Pulmonary artery endothelial cell (primary cell): ENCODE results near the gene TMEM132A. TPM values are rescaled to one million over a fixed set of nuclear protein-coding genes. Genes with fewer than 3 reads are reported as not detected.
"Not testable (repeated sequence)": the region's sequence is repeated elsewhere in the genome, so short reads cannot be mapped to it uniquely, and the experiment has no call there.

Experiments
- DNase-seq: peaks from one replicate; pipeline ENCODE4 v3.0.0-alpha.2; 2011; ENCODE audit warnings: low read depth, low spot score
- total RNA-seq: library from RNA; depleted of rRNA; stranded (reverse); fragments of >200 nt; gene quantifications from 2 replicates; pipeline ENCODE4 v1.2.3, GENCODE V29; 2014

Gene TMEM132A
- total RNA-seq, 1 donor from 2014 or later, result 62.6 TPM

DNA sequence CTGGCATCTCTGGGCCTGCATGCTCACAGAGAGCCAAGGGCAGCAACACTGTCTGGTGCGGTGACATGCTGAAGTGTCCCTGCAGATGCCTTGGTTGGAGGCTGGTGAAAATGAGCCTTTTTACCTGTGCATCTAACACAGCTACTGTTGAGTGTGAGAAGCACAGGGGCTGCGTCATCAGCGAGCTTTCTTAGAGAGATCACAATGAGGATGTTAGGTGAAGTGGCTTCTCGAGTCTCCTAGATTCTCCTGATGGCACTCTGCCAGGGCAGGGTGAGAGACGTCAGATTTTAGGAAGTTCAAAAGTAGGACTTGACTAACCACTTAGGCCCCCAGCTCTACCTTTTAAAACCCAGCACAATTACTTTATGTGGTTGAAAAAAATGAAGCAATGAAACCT, 31.3 kb downstream of the TMEM132A start:
- no peak for DNase-seq

DNA sequence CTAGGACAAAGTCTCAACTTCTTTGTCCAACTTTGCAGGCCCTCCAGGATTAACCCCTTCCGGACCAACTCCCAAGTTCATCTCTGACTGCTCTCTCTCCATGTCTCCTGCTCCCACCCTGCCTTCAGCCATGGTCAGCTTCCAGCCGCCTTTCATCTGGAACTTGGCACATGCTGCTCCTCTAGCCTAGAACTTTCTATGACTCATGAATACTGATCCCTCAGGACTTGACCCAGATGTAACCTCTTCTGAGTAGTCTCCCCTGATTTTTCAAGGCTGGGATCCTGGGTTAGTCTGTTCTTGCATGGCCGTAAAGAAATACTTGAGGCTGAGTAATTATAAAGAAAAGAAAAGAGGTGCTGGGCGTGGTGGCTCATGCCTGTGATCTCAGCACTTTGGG, 32.9 kb downstream of the TMEM132A start:
- no peak for DNase-seq

DNA sequence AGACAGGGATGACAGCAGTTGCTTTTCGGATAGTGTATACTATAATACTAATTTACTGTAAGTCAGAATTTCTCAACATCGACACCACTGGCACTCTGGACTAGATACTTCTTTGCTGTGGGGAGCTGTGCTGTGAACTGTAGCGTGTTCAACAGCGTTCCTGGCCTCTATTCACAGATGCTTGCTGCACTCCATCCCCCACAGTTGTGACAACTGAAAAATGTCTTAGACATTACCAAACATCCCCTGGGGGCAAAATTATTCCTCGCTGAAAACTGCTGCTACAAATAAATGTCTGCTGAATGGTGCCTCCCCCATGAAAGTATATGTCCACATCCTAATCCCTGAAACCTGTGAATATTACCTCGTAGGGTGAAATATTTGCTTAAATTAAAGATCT, 35.2 kb downstream of the TMEM132A start:
- no peak for DNase-seq

DNA sequence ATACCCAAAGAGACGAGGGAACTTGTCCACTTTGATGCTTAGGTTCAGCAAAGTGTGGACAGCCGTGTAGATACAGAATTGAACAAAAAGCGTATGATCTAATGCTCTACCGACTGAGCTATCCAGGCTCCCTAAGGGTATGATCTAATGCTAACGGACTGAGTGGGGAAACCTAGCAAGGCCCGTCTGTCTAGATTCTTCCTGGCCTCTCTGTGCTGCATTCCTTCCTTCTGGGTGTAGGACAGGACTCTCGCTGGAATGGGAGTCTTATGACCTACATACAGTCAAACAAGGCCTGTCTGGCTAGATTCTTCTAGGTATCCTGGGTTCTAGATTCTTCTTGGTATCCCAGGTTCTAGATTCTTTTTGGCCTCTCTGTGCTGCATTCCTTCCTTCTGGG, 36.1 kb downstream of the TMEM132A start:
- DNase-seq, result no peak

DNA sequence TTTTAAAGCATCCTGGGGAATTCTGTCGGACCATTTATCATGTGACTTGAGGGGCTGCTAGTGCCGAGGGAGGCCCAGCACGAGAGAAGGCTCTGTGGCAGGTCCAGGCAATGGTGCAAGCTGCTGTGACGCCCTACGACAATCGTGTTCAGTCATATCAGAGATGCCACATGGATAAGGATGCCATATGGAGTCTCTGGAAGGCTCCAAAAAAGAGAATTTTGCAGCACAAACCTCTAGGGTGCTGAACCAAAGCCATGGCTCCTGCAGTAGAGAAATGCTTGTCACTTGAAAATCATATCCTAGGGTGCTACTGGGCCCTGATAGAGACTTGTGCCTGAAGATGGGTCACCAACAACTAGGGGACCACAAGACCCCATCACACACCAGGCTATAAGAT, 40.5 kb downstream of the TMEM132A start:
- DNase-seq, result no peak

DNA sequence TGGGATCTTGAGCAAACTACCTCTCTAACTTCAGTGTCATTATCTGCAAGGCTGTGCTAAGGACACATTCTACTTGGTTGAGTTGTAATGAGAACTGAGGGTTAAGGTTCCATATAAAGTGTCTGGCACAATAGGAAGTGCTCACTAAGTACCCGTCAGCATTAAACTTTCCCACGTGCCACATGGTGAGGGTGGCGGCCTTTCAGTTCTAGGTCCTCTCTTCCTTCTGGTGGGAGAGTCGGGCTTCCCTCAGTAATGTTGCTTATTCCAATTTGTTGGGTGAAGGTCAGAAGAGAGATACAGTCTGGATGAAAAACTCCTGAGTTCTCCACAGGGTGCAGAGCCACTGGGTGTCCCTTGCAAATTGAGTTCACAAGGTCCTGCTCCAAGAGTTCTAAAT, 42.6 kb downstream of the TMEM132A start:
- DNase-seq, result no peak

DNA sequence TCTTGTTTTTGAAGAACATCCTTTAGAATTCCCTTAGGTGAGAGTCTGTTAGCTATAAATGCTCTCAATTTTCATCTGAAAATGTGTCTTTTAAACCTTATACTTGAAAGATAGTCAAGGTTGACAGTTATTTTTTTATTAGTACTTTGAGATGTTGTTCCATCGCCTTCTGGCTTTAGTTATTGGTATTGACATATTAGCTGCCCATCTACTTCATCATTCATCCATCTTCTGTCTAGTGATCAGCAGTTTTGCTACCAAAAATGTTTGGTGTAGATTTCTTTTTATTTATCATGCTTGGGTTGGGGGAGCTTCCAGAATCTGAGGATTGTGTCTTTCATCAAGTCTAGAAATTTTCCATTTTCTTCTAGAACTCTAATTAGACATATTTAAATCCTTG, 44.0 kb downstream of the TMEM132A start:
- DNase-seq, result no peak

DNA sequence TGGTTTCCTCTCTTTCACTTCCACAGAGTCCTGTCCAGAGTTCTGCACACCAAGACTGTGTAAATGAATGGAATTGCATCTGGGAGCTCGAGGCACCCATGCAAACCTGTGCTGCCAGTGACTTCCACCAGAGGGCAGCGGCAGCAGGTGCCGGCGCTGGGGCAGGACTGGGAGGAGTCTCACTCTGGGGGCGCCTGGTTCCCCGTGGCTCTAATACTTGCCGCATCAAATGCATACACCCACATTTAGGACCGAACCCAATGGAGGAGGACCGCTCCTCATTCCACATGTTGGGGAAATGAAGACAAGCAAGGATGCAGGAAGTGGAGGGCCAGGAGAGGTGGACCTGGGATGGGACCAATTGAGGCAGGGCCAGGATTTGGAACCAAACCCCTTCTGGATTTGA, 46.1 kb downstream of the TMEM132A start:
- no peak for DNase-seq

DNA sequence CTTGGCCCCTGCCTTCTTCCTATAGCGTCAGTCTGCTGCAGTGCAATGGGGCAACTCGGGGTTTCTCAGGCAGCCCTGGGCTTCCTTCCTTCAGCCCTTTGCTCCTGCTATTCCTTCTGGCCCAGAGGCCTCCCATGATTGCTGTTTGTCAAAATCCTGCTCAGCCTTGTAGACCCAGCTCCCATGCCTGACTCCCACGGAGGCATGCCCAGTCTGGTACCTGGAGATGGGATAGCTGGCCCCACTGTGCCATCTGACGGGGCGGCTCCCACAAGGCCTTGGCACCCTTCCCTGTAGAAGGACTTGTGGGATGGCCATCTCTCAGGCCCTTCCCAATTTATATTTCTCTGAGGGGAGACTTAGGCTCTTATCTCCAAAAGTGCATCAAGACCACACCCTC, 46.6 kb downstream of the TMEM132A start:
- DNase-seq, result no peak

DNA sequence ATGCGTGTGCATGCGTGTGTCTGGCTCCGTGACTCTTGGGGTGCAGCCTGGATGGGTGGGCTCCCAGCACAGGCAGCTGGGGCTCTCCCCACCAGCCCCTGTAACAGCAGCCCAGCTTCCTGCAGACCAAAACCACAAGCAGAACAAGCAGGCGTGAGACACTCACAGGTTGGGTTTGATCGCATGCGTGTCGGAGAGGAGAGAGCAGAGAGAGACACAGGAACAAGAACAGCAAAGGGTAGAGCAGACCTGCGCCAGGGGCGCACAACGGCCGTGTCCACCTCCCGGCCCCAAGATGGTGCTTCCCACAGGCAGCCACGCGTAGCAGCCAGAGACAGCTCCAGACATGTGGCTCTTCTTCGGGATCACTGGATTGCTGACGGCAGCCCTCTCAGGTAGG, 47.3 kb downstream of the TMEM132A start, which contains the start of gene CD6:
TSS of gene CD6 (plus strand) at position 161 of the 400 bp plus-strand sequence. CDS start at position 347, 186 bp downstream.
- no peak for DNase-seq

DNA sequence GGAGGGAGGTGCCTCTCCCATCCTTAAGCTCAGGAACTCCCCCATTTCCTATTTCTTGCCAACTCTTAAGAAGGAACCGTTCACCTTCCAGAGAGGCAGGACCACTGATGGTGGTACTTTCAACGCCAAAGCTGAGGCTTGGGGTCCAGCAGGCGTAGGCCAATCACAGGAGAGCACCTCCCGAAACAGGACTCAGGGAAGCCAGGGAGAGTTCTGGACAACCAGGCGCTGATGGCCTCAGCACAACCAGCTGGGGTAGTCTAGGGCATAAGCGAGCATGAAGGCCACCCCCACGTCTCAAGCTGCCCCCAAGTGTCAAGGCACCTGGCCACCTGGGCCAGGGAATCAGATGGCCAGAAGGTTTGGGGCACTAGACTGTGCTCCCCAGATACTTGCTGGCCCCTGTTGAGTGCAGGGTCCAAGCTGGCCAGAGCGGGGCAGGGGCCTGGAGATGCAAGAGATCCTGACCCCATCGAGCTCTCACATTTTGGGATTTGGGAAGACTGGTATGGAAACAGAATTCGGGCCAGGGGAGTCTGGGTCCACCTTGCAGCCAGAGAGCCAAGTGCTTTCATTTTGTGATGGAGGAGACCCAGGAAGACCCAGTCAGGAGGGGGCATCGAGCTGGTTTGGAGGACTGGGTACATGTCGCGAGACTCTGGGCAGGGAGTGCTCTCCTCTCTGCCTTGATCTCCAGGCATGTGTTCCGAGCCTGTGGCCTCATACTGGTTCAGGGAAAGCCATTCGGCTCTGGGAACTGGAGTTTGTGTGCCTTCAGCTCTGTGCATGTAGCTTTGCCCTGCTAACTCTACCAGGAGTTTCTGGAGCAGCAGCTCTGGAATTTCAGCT, 48.1 kb downstream of the TMEM132A start:
- DNase-seq, result no peak

DNA sequence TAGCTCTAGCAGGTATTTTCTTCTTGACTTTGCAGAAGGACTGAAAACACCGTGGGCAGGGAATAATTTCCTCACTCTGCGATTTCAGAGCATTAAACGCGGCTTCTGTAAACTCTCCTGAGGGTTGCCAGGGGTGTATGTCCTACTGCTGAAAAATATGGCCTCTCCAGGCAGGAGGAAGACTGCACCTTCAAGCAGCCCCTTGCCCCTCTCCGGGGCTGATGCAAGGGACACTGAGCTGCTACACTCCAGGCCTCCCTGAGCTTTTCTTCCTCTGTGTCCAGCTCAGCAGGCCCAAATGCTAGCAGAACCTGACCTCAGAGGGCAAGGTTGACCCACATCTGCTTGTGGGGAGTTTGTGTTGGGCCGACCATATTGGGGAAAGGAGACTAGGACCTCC, 49.4 kb downstream of the TMEM132A start:
- no peak for DNase-seq

DNA sequence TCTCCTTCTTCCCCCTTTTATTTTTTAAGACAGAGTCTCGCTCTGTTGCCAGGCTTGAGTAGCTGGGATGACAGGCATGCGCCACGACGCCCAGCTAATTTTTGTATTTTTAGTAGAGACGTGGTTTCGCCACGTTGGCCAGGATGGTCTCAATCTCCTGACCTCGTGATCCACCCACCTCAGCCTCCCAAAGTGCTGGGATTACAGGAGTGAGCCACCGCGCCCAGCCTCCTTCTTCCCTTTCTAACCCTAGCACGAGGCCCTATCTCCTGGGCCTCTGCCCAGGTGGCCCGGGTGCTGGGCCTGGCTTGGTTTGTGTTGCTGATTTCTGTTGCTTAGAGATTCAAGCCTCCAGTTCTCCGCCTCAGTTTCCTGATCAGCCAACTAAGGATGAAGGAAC, 50.1 kb downstream of the TMEM132A start:
- not testable (repeated sequence) for DNase-seq

DNA sequence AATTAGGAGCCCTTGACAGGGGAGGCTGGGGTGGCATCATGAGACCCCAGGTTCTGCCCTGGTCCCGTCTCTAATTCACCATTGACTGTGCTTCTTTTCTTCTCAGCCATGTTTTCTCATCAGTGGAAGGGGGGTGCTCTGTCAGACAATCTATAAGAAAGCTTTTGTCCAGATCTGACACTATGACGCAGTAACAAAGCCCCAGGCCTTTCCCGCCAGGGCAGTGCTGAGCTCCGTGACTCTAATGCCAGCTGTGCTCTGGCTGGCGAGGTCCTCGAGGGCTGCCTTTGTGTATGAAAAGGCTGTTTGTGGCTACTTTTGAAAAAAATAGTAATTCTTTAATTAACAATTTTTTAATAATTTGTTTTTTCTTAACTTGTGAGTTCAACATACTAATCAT, 50.5 kb downstream of the TMEM132A start:
- DNase-seq, result no peak

DNA sequence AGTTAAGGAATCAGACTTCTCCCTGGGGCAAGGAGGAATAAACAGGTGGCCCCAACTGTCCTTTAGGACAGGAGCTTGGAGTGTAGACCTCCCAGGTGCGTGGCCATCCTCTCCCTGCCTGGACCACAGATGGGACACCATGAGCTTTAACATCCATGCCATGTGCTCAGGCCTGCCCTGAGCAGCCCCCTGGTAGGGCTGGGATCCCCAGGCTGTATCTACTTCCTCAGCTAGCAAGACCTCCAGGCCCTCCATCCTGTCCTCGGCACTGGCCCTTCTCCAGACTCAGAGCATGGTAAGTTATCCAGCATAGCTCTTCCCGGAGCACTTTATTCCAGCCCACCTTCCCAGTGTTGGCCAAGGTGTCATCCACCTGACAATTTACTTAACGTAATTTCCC, 53.0 kb downstream of the TMEM132A start:
- DNase-seq, result no peak

DNA sequence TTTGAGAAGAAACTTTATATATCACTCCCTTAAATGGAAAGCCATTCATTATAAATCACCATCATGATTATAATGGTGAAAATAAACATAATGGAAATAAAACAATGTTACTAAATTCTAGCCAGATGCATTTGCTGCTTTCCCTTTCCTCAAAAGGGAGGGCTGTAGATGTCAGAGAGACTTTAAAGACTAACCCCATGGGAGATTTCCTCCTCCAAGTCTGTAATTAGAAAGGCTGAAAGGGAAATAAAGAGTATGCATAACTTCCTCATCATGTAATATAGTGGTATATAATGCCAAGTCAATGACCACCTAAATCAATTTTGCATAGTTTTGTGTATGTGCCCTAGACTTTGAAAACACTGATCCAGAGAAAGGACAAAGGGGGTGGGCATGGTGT, 53.6 kb downstream of the TMEM132A start:
- no peak for DNase-seq

DNA sequence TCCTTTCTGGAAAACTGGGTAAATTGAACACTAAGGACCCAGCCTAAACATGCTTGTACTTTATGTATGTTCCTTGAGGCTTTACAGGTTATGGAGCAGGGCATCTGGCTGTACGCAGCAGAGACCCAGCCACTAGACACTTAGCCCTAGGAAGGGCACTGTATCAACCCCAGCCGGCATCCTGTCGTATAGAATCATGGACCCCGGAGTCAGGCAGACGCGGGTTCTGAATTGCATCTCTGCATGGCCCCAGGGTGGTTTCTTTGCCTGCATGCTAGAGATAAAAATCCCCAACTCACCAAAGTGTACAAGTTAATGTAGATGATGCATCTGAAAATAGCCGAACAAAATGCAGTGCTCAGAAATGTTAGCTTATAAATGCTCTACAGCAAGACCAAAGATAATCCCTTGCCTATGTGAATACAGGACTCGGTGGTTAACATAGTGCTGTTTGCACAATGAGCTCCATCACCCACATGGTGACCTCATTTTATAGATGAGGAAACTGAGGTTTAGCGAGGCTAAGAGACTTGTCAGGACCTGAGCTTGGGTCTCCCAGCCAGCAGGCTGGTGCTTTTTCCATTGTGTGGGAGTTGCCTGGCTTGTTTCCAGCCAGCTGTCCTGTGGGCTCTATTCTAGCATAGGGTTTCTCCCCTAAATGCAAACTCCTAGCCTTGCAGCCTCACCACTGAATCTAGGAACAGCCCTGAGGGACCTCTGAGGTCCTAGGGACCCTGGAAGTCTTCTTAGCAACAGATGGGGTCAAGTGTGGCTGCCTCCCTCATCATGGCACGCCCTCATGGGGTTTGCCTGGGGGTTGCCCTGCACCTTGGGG, 54.5 kb downstream of the TMEM132A start:
- DNase-seq, result no peak

DNA sequence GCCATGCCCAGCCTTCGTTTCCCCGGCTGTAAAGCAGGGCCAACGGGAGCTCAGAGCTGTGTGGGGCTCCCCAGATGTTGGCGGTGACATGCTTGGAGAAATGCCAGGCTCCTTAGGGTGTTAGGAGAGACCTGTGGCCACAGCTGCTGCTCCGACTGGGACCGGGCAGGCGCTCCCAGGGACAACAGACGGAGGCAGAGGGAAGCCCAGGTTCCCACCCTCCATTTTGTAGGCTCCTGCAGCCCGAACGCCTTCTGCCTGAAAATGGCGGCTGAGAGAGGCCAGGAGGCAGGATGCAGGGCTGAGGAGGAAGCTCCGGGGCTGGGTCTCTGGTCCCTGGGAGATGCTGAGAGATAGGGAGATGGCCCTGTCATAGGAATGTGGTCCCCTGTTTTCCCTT, 57.3 kb downstream of the TMEM132A start:
- no peak for DNase-seq

DNA sequence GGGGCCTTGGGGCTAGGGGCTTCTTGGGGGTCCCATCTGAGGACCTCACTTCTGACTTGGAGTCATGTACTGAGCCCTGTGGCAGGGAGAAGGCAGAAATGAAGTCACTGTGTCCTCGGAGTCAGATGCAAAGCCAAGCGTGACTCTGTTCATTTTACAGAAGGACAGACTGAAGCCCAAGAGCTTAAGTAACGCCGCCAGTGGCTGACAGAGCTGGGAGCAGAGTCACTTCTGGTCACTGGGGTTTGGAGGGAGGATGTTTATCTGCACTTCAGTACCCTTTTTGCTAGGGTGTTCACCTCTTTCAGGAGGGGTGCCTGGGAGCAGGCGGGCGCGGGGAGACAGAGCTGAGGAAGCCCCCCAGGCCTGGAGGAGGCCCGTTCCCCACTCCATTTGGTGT, 57.9 kb downstream of the TMEM132A start:
- DNase-seq, result no peak

DNA sequence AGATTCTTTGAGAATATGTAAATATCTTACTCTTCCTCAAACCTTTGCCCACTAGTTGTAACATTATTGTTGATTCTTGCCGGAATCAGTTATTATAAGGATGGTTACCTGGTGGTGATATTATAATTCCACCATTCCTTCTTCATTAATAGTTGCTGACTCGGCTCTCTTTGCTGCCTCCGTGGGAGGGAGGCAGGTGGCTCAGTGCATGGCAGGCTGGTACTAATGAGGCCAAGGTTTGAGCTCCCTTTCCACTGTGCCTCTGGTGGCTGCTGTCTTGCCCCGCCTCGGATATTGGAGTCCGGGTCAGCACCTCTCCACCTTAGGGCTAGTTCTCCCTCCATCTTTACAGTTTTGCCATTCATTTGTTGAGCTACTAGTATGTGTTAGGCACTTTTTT, 59.9 kb downstream of the TMEM132A start:
- no peak for DNase-seq

DNA sequence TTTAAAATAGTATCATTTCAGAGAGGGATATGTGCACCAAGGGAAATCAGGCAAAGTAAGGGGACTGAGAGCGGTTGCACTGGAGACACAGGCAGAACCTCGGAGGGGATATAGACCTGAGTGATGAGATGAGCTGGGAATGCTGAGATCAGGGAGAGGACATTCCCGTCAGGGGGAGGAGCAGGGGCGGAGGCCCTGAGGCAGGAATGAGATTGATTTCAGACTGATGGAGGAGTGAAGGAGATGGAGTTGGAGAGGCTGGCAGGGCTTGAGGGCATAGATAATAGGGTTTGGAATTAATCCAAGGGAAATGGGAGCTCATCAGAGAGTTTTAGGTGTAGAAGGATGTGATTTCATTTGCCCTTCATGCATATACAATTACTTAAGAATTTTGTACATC, 60.4 kb downstream of the TMEM132A start:
- DNase-seq, result no peak

DNA sequence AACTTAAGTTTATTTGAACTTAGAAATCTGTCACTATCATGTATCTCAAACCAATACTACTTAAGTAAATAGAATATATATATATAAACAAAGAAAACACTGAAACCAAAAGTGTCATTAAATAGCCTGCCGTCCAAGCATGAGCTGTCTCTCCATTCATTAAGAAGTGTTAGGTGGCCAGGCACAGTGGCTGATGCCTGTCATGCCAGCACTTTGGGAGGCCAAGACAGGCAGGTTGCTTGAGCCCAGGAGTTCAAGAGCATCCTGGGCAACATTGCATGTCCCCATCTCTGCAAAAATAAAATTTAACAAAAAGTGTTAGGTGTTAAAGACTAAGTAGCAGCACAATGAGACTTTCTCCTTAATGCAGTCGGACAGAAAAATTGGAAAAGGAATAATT, 61.2 kb downstream of the TMEM132A start:
- no peak for DNase-seq
